Parathyroid adenoma (tissue), 2 donors: ENCODE results near the gene KCND3.

ENCODE experiments used
- H2AFZ ChIP-seq: fragments of 300-600 bp; sonication (generic); one replicate; pipeline ENCODE4 v1.7.0; 2017; ENCODE audit warnings: antibody characterized with exemption, mild to moderate bottlenecking
- H3K27ac ChIP-seq: fragments of 300-600 bp; sonication (generic); one replicate; pipeline ENCODE4 v1.7.0; 2017
- H3K27me3 ChIP-seq: fragments of 300-600 bp; sonication (generic); one replicate; pipeline ENCODE4 v1.7.0; 2017; ENCODE audit warnings: low read length; ENCODE audit not compliant: control insufficient read depth, insufficient read depth
- H3K36me3 ChIP-seq: fragments of 300-600 bp; sonication (generic); one replicate; pipeline ENCODE4 v1.7.0; 2017; ENCODE audit warnings: low read length; ENCODE audit not compliant: control insufficient read depth, insufficient read depth
- H3K4me1 ChIP-seq: fragments of 300-600 bp; sonication (generic); one replicate; pipeline ENCODE4 v1.7.0; 2017; ENCODE audit warnings: control low read depth
- H3K4me2 ChIP-seq: fragments of 300-600 bp; sonication (generic); one replicate; pipeline ENCODE4 v1.7.0; 2017; ENCODE audit warnings: low read length
- H3K4me3 ChIP-seq: fragments of 300-600 bp; sonication (generic); one replicate; pipeline ENCODE4 v1.7.0; 2017; ENCODE audit warnings: low read depth, low read length
- H3K79me2 ChIP-seq: fragments of 300-600 bp; sonication (generic); one replicate; pipeline ENCODE4 v1.7.0; 2017; ENCODE audit warnings: control low read depth
- H3K9ac ChIP-seq: fragments of 300-600 bp; sonication (generic); one replicate; pipeline ENCODE4 v1.7.0; 2017; ENCODE audit warnings: mild to moderate bottlenecking
- H3K9me3 ChIP-seq: fragments of 300-600 bp; sonication (generic); one replicate; pipeline ENCODE4 v1.7.0; 2017; ENCODE audit warnings: low read length; ENCODE audit not compliant: control insufficient read depth
- TF ChIP-seq, protein P1 (sequence below): fragments of 300-600 bp; sonication (generic); IDR thresholded peaks from one replicate; pipeline ENCODE4 v1.7.0; 2017; ENCODE audit warnings: antibody characterized with exemption, mild to moderate bottlenecking
- donor health status: primary hyperparathyroidism.

The KCND3 gene

DNA sequence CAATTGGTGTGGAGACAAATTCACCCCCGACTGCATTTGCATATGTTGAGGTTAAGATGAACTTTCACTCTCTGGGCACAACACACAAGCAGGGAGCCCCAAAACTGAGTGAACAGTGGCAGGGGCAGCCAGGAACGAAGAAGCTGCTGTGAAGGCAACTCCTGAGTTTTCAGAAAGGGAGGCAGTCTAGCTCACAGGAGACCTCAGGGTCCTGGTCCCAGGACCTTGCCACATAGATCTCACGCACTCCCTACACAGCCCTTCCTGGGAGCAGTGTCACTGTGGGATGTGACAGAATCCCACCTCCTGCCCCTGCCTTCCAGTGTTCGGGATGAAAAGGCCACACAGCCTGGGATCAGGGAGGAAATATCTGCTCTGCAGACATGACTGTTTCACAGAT is 60.9 kb downstream of the KCND3 start:
- Histone ChIP-seq H3K27ac (no peak overlapping the region), H3K4me1 (no peaks in the 10 kb centered on the region), H3K4me2 (no peak overlapping the region), H3K36me3 (no peaks in the 10 kb centered on the region), H3K9ac (no peak overlapping the region), H3K79me2 (no peaks in the 10 kb centered on the region), H3K4me3 (no peak overlapping the region), H2AFZ (no peak overlapping the region), H3K9me3 (no peaks in the 10 kb centered on the region), H3K27me3 (no peaks in the 10 kb centered on the region)
- TF ChIP-seq, protein P1, sequence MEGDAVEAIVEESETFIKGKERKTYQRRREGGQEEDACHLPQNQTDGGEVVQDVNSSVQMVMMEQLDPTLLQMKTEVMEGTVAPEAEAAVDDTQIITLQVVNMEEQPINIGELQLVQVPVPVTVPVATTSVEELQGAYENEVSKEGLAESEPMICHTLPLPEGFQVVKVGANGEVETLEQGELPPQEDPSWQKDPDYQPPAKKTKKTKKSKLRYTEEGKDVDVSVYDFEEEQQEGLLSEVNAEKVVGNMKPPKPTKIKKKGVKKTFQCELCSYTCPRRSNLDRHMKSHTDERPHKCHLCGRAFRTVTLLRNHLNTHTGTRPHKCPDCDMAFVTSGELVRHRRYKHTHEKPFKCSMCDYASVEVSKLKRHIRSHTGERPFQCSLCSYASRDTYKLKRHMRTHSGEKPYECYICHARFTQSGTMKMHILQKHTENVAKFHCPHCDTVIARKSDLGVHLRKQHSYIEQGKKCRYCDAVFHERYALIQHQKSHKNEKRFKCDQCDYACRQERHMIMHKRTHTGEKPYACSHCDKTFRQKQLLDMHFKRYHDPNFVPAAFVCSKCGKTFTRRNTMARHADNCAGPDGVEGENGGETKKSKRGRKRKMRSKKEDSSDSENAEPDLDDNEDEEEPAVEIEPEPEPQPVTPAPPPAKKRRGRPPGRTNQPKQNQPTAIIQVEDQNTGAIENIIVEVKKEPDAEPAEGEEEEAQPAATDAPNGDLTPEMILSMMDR: no peak

- Histone ChIP-seq H3K4me3 (no peak overlapping the region), H3K4me1 (no peaks in the 10 kb centered on the region), H3K9me3 (no peaks in the 10 kb centered on the region), H3K36me3 (no peaks in the 10 kb centered on the region), H3K4me2 (no peak overlapping the region), H3K9ac (no peak overlapping the region), H2AFZ (no peak overlapping the region), H3K79me2 (no peaks in the 10 kb centered on the region), H3K27ac (no peak overlapping the region), H3K27me3 (no peaks in the 10 kb centered on the region)
- TF ChIP-seq, protein P1: no peak
These were observed 61.8 kb downstream of the KCND3 start for GRCh38 chr1:111927652-111928051.

GRCh38 chr1:111924786-111925185 is 64.7 kb downstream of the KCND3 start:
- Histone ChIP-seq H3K4me2 (no peak overlapping the region), H3K27me3 (no peaks in the 10 kb centered on the region), H2AFZ (no peak overlapping the region), H3K27ac (no peak overlapping the region), H3K4me1 (no peaks in the 10 kb centered on the region), H3K79me2 (no peaks in the 10 kb centered on the region), H3K9ac (no peak overlapping the region), H3K9me3 (no peaks in the 10 kb centered on the region), H3K36me3 (no peaks in the 10 kb centered on the region), H3K4me3 (no peak overlapping the region)
- TF ChIP-seq, protein P1: no peak

- H3K9ac ChIP-seq: no peak overlapping the region
- TF ChIP-seq, protein P1: no peak
- H3K79me2 ChIP-seq: no peaks in the 10 kb centered on the region
- H3K4me2 ChIP-seq: no peak overlapping the region
- H3K4me1 ChIP-seq: no peaks in the 10 kb centered on the region
- no peaks in the 10 kb centered on the region for H3K36me3 ChIP-seq
- no peaks in the 10 kb centered on the region for H3K9me3 ChIP-seq
- H3K27me3 ChIP-seq: no peaks in the 10 kb centered on the region
- H3K27ac ChIP-seq: no peak overlapping the region
- no peak overlapping the region for H3K4me3 ChIP-seq
- no peak overlapping the region for H2AFZ ChIP-seq
These were observed 65.7 kb downstream of the KCND3 start for GRCh38 chr1:111923766-111924165.

DNA sequence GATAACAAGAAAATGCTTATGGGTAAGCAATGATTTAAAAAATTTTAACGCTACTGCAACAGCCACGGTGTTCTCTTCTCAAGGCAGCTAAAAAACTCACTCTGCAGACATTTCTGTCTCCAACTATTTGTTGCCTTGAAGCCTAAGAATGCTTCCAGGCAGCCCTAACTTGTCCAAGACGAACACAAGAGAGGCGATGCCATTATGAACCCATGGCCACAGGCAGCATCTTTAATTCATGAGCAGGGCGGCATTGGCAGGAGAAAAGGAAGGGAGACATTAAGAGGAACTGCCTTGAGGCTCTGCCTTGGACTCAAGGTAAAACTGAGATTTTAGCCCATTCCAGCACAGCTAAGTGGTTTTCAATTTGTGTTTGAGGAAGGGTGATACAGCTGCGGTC is 67.5 kb downstream of the KCND3 start:
- Histone ChIP-seq H3K9ac (no peak overlapping the region), H3K9me3 (no peaks in the 10 kb centered on the region), H3K27ac (no peak overlapping the region), H3K4me1 (no peaks in the 10 kb centered on the region), H2AFZ (no peak overlapping the region), H3K27me3 (no peaks in the 10 kb centered on the region), H3K4me2 (no peak overlapping the region), H3K4me3 (no peak overlapping the region), H3K36me3 (no peaks in the 10 kb centered on the region), H3K79me2 (no peaks in the 10 kb centered on the region)
- TF ChIP-seq, protein P1: no peak
